HG02798 (cell line): Measurements from ENCODE around the gene PAQR4.

Experiments used
- ATAC-seq: cut with Tn5 transposase; IDR thresholded peaks from one replicate; pipeline ENCODE4 v1.9.1; 2021; ENCODE audit warnings: mild to moderate bottlenecking; ENCODE audit not compliant: unreplicated experiment, poor library complexity

The PAQR4 gene

DNA sequence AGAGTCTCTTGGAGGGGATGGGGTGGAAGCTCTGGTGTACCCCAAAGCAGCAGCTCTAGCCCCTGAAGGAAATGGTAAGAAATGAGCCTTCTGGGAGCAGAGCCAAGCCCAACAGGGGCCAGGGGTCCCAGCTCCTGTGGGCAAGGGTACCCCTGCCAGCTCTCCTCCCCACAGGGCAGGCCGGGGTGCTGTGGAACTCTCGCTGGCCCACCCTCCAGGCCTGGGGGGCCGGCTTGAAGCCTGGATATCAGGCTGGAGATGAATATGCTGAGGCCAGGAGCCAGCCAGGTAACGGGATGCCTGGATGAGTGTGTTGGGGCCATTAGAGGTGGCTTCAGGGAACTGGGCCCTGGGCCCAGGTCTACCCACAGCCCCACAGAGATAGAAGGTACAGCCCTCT is 31.4 kb downstream of the PAQR4 start:
- no peak for ATAC-seq

DNA sequence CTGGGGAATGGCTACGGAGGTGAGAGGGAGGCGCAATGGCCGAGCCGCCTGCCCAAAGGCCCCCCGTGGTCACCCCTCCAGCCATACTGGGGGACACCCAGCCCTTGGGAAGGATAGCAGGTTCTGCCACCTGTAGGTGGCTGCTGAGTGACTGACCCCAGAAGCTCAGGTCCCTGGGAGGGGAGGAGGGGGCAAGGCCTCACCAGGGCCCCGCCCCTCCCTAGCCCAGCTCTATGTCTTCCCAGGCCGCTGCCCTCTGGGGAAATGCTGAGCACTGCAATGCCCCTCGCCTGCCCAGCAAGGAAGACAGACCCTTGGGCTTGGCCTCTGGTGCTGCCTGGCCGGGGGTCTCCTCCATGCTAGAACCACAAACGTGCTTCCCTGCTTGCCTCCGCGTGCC is 32.2 kb downstream of the PAQR4 start:
- no peak for ATAC-seq

DNA sequence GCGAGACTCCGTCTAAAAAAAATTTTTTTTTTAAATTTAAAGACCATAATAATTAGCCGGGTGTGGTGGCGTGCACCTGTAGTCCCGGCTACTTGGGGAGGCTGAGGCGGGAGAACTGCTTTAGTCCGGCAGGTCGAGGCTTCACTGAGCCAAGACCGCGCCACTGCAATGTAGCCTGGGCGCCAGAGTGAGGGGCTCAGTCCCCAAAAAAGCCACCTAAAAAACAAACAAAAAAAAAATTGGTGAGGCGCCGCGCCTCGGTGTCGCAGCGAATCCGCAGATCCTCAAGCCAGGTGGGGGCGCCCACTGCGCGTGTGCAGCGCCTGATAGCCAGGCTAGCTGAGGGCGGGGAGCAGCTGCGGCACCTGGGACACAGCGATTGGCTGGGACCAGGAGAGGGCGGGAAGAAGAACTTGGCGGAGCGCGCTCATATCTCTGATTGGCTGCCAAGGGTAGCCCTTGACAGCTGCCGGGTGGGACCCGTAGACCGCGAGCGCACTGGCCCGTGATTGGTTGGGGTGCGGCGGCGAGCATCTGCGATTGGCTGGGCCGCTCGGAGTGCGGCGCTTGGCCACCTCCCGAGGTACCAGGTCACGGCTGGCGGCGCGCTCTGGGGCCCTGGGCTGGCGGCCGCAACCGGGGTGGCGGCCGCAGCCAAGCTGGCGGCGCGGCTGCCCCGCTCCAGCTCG is 34.6 kb downstream of the PAQR4 start:
- ATAC-seq: peak; percentile 98

DNA sequence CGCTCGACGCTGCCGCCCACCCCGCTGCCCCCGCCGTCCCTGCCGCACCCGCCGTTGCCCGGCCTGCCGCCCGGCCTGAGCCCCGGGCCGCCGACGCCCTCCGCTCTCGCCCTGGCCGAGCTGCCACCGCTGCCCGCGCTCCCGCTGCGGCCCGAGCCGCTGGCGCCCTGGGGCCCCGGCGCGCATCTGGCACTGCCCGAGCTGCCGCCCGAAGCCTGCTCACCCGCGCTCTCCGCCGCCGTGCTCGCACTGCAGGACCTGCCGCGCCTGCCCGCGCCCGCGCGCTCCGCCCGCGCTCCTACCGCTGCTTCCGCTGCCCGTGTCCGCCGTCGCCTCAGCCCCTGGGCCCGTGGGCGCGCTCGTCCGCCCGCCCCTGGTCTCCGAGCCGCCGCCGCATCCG is 35.2 kb downstream of the PAQR4 start:
- ATAC-seq: no peak

DNA sequence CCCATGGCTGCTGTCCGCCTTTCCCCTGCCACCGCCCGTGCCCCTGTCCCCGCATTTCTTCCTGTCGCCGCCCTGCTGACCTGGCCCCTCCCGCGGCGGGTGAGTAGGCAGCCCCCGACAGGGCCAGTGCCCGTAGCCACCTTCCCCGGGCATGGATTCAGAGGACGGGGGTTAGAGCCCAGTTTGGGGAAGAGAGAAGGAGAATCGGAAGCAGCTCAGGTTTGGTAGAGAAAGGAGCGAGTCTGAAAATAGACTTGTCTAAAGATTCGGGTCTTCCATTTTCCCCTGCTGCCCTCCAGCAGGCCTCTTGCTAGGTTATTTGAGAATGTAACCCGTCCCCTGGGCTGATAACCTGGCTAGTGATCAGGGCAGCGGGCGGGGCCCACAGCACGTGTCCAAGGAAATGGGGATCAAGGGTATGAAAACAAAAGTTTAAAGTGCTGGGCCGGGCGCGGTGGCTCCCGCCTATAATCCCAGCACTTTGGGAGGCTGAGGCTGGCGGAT is 35.7 kb downstream of the PAQR4 start:
- ATAC-seq: no peak

DNA sequence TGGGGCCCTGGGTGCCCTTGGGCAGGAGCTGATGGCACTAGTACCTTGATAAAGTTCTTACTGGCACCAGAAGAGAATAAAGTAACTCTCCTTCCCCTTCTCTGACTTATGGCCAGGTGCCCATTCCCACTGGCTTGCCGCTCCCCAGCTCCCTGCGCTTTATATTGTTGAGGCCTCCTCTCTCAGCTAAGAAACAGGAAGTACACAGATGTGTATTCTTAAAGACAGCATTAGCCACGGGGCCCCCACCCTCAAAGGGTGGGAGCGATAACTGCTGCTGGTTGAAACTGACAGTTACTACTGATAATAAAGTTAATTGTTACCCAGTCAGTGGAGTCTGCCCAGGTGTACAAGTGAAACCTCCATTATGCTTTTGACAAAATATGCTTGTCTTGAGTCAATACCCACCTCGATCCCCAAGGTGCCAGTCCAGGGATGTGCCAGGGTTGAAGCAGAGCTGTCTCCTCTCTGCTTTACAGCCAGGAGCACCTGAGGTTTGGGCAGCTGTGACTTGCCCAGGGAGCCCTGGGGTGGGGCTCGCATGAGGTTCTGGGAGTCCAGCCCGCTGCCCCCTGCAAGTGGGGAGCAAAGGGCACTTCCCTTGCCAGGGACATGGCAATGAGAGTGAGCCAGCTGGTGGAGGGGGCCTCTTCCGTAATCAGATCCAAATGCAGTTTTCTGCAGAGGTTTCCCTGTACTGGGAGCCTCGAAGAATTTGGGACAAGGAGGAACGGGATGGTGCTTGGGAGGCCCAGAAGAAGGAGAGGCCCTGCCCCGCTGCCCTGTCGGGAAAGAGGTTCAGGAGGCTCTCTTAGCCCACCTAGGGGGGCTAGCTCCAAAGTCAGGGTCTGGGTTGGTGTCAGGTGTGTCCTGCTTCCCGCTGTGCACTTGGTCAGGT is 38.2 kb downstream of the PAQR4 start:
- no peak for ATAC-seq

DNA sequence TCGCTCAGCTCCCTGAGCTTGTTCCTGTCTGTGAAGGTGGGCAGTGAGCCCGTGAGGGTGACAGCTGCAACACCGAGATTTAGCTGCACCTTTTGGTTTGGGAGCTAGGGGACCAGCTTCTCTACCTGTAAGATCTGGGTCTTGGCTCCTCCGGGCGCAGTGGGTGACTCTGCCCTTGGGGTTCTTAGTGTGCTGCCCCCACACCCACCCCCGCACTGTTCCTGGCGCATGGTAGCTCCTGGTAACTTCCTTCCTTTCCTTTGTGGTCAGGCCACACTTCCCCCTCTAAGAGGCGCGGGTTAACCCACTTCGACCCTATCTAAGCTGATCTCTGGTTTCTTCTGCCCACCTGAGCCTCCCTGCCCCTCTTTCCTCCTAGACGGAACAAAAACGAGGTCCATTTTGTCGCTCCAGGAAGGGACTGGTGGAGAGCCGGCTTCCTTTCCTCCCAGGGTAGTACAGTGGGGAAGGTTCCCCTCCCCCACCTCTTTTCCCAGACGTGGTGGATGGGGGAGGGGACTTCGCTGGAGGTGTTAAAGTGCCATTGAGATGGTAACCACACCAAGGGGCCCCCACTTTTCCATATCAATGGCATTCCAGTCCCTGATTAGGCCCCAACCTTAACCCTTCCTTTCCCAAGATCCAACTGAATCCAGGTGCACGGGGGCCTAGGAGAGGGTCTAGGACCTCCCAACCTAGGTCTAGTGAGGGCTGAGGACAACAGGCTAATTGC is 39.0 kb downstream of the PAQR4 start:
- ATAC-seq: no peak

DNA sequence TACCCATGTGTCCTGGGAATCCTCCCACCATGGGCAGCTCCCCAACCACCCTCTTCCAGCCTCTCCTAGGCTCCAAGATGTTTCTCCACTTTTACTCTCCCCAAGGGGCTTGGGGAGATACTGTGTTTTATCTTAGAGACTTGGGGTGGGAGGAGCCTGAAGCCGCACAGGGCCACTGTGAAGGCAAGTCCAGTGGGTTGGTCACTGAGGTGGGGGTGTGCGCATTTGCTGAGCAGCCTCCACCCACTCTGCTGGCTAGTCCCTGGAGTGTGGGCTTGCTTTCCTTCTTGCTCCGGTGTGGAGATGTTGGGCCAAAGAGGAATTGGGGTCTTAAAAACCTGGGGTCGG is 39.5 kb downstream of the PAQR4 start:
- ATAC-seq: no peak

DNA sequence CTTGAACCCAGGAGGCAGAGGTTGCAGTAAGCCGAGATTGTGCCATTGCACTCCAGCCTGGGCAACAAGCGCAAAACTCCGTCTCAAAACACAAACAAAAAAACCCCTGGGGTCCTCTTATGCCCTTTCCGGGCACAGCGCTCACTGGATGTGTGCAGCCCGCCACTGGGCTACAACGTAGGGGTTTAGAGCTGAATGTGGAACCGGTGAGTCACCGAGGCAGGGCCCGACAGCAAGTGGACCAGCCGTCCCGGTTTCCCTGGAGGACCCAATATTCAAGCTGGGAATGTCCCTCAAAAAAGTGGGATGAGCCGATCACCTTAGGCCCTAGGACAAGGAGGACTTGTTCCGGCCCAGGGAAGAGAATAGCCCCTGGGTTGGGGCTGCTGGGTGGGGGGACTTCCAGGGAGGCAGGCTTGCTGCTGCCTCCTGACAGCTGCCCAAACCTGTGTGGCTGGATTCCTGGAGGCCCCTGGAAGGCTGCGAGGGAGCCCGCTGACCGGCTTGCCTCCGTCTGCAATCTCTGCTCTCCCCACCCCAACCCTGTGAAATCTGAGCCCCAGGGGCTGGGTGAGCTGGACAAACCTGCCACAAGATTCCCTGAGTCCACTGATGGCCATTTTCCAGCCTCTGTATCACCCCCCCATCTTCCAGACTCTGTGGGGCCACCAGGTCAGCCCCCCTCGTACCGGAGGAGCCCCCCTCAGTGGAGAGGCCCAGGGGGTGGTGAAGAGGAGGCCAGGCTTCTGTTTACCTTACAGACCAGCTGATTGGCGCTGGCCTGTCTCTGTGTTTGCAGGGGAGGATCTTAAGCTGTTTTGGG is 40.6 kb downstream of the PAQR4 start:
- ATAC-seq: no peak

DNA sequence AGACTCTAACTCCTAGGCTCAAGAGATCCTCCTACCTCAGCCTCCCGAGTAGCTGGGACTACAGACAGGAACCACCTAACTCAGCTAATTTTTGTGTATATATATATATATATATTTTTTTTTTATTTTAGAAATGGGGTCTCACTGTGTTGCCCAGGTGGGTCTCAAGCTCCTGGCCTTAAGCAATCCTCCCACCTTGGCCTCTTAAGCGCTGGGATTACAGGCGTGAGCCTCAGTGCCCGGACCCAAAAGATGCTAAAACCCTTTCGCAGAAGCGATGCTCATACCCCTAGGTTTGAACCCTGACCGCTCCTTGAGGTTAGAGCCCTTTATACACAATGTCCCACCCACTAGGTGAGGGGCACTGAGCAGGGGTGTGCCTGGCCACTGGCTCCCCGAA is 41.4 kb downstream of the PAQR4 start:
- ATAC-seq: no peak

DNA sequence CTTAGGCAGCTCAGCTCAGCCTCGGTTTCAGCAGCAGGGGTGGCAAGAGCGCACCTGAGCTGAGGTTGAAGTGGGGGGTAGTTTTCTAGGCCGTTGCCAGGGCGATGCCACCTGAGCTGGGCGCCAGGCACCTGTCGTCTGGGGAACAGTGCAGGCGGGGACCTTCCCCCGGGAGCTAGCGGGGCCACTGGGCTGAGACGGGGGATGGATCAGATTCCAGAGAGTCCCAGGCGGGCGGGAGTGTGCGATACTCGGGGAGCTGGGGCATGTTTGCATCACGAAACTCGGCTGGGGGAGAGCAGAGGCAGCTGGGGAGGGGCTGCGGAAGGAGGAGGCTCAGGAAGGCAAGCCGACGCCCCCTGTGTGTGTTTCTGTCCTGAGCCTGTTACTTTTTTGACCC is 43.1 kb downstream of the PAQR4 start:
- ATAC-seq: no peak

DNA sequence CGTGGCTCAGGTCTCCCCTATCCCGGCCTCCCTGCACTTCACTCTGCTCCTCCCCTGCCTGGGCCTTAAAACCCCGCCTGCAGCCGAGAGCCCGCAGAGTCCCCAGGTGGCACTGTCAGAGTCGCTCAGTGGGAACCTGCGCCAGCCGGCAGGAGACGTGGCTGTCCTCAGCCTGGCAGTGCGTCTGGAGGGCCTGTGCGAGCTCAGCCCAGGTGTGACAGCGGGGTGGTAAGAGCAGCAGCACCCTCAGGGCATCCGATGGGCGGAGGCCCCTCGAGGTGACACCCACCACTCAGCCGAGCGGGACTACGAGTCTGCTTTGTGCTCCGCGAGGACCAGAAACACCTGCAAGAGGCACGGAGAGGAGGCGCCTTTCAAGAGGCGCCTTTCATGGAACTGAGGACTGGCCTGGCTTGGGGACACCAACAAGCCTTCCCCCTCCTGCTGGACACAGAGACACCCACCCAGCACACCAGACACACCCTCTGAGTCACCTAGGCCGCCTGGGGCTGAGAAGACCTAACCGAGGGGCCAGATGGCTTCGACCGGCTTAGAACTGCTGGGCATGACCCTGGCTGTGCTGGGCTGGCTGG is 43.8 kb downstream of the PAQR4 start, which contains the start of gene CLDN9:
TSS of gene CLDN9 (plus strand) at position 96 of the 593 bp plus-strand sequence. CDS start at position 536, 440 bp downstream.
- ATAC-seq: no peak

DNA sequence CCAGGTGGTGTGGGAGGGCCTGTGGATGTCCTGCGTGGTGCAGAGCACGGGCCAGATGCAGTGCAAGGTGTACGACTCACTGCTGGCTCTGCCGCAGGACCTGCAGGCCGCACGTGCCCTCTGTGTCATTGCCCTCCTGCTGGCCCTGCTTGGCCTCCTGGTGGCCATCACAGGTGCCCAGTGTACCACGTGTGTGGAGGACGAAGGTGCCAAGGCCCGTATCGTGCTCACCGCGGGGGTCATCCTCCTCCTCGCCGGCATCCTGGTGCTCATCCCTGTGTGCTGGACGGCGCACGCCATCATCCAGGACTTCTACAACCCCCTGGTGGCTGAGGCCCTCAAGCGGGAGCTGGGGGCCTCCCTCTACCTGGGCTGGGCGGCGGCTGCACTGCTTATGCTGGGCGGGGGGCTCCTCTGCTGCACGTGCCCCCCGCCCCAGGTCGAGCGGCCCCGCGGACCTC is 44.4 kb downstream of the PAQR4 start:
- no peak for ATAC-seq

DNA sequence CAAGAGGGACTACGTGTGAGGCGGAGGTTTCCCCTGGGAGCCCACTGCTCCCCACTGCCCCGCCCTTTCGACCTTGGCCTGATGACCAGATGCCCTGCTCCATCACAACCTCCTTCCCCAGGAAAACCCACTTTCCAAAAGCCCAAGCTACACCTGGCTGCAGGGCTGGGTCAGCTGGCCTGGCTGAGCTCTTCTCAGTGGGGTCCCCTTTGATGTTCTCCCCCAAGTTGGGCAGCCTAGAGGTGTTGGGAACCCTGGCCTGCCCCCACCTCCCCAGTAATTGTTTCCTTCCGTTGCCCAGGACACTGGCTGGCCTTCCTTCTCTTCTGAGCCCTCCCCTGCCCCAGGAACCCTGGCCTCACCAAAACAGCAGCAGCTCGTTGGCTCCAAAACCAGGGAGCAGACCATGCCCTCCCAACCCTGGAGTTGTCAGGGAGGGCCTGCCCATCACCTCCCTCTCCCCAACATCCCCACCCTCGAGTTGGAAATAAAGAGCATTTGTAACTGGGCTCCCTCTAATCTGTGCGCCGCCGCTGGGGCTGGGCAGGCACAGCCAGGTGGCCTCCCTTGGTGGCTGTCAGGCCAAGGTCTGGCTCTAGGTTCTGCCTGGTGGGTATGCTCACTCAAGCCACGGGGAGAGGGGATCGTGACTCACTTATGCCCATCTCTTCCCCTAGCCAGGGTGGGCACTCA is 45.0 kb downstream of the PAQR4 start:
- no peak for ATAC-seq

DNA sequence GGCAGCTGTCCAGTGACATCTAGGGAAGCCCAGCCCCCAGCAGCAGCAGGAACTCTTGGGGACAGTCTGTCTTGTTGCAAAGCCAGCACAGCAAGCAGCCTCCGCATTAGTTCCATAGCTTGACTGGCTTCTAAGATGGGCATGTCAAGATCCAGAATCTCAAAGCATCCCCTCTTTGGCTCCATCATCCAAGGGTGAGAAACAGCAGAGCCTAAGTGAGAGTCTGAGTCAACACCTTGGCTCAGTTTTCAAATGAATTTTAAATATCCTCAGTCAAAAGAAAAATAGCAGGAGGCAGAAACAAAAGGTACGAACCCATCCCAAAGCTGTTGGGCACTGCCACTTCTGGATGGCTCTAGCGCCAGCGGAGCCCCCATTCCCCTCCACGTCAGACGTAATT is 45.8 kb downstream of the PAQR4 start:
- no peak for ATAC-seq

DNA sequence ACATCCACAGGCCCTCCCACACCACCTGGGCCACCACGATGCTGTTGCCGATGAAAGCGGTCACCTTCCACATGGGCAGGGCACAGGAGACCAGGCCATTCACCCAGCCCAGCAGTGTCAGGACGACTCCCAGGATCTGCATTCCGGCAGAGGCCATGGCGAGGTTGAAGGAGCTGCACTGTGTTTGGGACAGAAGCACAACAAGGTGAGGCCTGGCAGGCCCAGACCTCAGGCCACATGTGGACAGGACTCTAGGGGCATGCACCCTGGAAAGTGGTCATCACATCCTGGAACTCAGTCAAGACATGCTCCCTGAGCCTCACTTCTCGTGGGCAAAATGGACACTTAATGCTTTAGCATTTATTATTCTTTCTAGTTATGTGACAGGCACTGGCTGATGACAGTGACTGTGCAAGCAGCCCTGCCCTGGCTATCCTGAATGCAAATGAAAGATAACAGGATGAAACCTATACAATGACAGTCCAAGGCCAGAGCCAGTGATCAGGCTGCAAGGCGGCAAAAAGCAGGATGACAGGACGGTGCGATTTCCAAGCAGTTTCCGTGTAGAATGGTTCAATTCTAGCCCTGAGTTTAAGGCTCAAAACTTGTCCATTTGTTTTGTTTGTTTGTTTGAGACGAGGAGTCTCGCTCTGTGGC is 46.8 kb downstream of the PAQR4 start:
- ATAC-seq: no peak

DNA sequence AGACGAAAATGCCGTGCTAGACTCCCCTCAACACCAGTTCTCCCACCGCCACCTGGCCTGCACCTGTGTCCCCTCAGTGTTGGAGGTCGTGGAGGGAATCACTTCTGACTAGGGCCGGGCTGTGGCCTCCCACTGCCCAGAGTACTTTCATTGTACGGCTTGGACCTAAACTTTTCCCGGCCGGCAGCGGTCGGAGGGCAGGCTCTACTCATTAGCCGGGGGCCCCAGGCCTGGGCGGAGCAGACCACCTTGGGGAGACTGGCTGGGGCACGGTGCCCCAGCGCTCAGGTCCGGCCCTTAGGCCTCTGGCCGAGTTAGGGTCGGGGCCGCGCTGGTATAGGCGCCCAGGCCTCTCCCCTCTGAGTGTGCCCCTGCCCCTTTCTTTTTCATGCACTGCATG is 48.2 kb downstream of the PAQR4 start:
- ATAC-seq: no peak

DNA sequence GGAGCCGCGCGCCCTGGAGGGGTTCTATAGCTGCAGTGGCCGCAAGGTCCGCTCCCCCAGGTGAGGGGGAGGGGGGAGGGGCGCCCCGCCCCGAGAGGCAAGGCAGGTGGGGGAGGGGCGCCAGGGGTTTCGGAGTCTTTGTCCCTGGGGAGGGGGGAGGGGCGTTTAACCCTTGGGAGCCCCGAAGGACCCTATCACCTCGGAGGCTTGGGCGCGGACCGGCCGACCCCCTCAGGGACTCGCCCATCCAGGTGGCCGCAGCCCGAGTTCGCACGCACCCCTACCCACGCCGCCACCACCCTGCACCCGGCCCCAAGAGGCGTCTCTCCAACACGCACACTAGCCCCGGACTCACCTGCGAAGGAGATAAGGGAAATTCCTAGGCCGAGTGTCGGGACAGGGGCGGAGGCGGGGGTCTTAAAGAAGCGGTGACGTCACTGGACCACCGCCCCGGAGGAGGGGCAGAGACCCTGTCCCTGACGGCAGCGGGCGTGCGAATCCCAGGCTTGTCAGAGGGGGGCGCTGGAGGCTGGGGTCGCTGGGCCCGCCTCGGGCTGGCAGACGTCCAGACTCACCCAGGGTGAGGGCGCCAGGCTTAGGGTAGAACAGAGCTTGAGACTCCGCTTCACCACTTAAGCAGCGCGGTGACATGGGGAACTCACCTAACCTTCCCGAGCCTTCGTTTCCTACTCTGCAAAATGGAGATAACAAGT is 48.8 kb downstream of the PAQR4 start, which contains the start of gene CLDN6:
TSS of gene CLDN6 (minus strand) at position 390 of the 713 bp plus-strand sequence. CDS start 2,162 bp downstream, outside the sequence.
- ATAC-seq: no peak
